KOPT-K1 (cell line): ENCODE measurements around the gene SLC9A5.

Experiments
- H3K27ac ChIP-seq: fragments of 200-600 bp; sonication (generic); 2 replicates; pipeline ENCODE4 v1.5.1; 2016; ENCODE audit warnings: antibody characterized with exemption, mild to moderate bottlenecking, low read depth, low read length; ENCODE audit not compliant: poor library complexity, severe bottlenecking
- H3K36me3 ChIP-seq: fragments of 200-600 bp; sonication (generic); 2 replicates; pipeline ENCODE4 v1.5.1; 2017; ENCODE audit warnings: antibody characterized with exemption, mild to moderate bottlenecking, low read length, moderate library complexity; ENCODE audit not compliant: insufficient read depth
- H3K9me3 ChIP-seq: fragments of 200-600 bp; sonication (generic); 2 replicates; pipeline ENCODE4 v1.5.1; 2017; ENCODE audit warnings: antibody characterized with exemption, low read length, mild to moderate bottlenecking; ENCODE audit not compliant: insufficient read depth, poor library complexity, severe bottlenecking

Gene SLC9A5

GRCh38 chr16:67287960-67288359 lies 39.2 kb downstream of the SLC9A5 start:
- Histone ChIP-seq H3K36me3 (peaks cover 78% of the 10 kb centered on the region; the same call in 1 of the 2 replicates), H3K27ac (no peak overlapping the region), H3K9me3 (no peaks in the 10 kb centered on the region)

- Histone ChIP-seq H3K27ac (no peak overlapping the region), H3K9me3 (no peaks in the 10 kb centered on the region), H3K36me3 (peaks cover 43% of the 10 kb centered on the region; the same call in 1 of the 2 replicates)
Measured at GRCh38 chr16:67291461-67291860, 42.7 kb downstream of the SLC9A5 start.

- Histone ChIP-seq H3K9me3 (no peaks in the 10 kb centered on the region), H3K27ac (no peak overlapping the region), H3K36me3 (peaks cover 15% of the 10 kb centered on the region; the same call in 1 of the 2 replicates)
Measured at GRCh38 chr16:67294171-67294757, 45.5 kb downstream of the SLC9A5 start.

GRCh38 chr16:67294938-67295361 lies 46.2 kb downstream of the SLC9A5 start:
- Histone ChIP-seq H3K9me3 (no peaks in the 10 kb centered on the region), H3K27ac (no peak overlapping the region), H3K36me3 (peaks cover 8% of the 10 kb centered on the region; the same call in 1 of the 2 replicates)

- H3K27ac ChIP-seq = no peak overlapping the region
- no peaks in the 10 kb centered on the region; the same call in 1 of the 2 replicates for H3K36me3 ChIP-seq
Measured at GRCh38 chr16:67296420-67296819, 47.6 kb downstream of the SLC9A5 start.

GRCh38 chr16:67298277-67298676 lies 49.5 kb downstream of the SLC9A5 start:
- Histone ChIP-seq H3K9me3 (no peaks in the 10 kb centered on the region), H3K36me3 (no peaks in the 10 kb centered on the region; the same call in 1 of the 2 replicates), H3K27ac (no peak overlapping the region)

More at GRCh38 chr16:67296420-67296819, 47.6 kb downstream of the SLC9A5 start:
- no peaks in the 10 kb centered on the region for H3K9me3 ChIP-seq

GRCh38 chr16:67299269-67299668 lies 50.5 kb downstream of the SLC9A5 start:
- no peaks in the 10 kb centered on the region for H3K36me3 ChIP-seq
- no peaks in the 10 kb centered on the region for H3K9me3 ChIP-seq
- H3K27ac ChIP-seq = no peak overlapping the region

- Histone ChIP-seq H3K36me3 (no peaks in the 10 kb centered on the region), H3K9me3 (no peaks in the 10 kb centered on the region), H3K27ac (no peak overlapping the region)
Measured at GRCh38 chr16:67301080-67301782, 52.5 kb downstream of the SLC9A5 start.

GRCh38 chr16:67302076-67302475 lies 53.3 kb downstream of the SLC9A5 start:
- Histone ChIP-seq H3K9me3 (no peaks in the 10 kb centered on the region), H3K27ac (no peak overlapping the region), H3K36me3 (no peaks in the 10 kb centered on the region)

GRCh38 chr16:67302970-67303369 lies 54.2 kb downstream of the SLC9A5 start:
- H3K9me3 ChIP-seq = no peaks in the 10 kb centered on the region
- no peak overlapping the region for H3K27ac ChIP-seq
- no peaks in the 10 kb centered on the region for H3K36me3 ChIP-seq

- H3K9me3 ChIP-seq = no peaks in the 10 kb centered on the region
- no peak overlapping the region for H3K27ac ChIP-seq
- H3K36me3 ChIP-seq = no peaks in the 10 kb centered on the region
Measured at GRCh38 chr16:67304020-67304419, 55.2 kb downstream of the SLC9A5 start.

GRCh38 chr16:67305216-67306071 lies 56.7 kb downstream of the SLC9A5 start:
- Histone ChIP-seq H3K27ac (no peak overlapping the region), H3K36me3 (no peaks in the 10 kb centered on the region), H3K9me3 (no peaks in the 10 kb centered on the region)

GRCh38 chr16:67310561-67310960 lies 61.8 kb downstream of the SLC9A5 start:
- no peak overlapping the region for H3K27ac ChIP-seq
- H3K9me3 ChIP-seq = no peaks in the 10 kb centered on the region
- no peaks in the 10 kb centered on the region for H3K36me3 ChIP-seq

GRCh38 chr16:67311607-67312488 lies 63.1 kb downstream of the SLC9A5 start:
- Histone ChIP-seq H3K27ac (no peak overlapping the region), H3K9me3 (no peaks in the 10 kb centered on the region), H3K36me3 (no peaks in the 10 kb centered on the region)
